HG03139 (cell line): ENCODE measurements around the gene ARHGEF35.
A peak's percentile ranks its signal among the peaks of the same experiment; 100 is the strongest.
"Not testable (repeated sequence)": the region's sequence is repeated elsewhere in the genome, so short reads cannot be mapped to it uniquely, and the experiment has no call there.

Experiments used
- ATAC-seq: cut with Tn5 transposase; IDR thresholded peaks from one replicate; pipeline ENCODE4 v1.9.1; 2021; ENCODE audit not compliant: unreplicated experiment

Gene ARHGEF35

GRCh38 chr7:144195212-144195872, at the start of gene ARHGEF35:
Gene ARHGEF35, minus strand, starts transcription at chr7:144195833. Its CDS starts 7,450 bp downstream, at chr7:144188383.
- ATAC-seq = peak; percentile 64

GRCh38 chr7:144245372-144245771, 49.7 kb upstream of the ARHGEF35 start:
- not testable (repeated sequence) for ATAC-seq

- ATAC-seq = not testable (repeated sequence)
These were observed 43.7 kb upstream of the ARHGEF35 start, which contains the start of gene OR2A42 for GRCh38 chr7:144239365-144239764. Gene OR2A42, minus strand, starts transcription at chr7:144239605. Its CDS starts 6,762 bp downstream, at chr7:144232843.

GRCh38 chr7:144238530-144239082, 43.0 kb upstream of the ARHGEF35 start:
- ATAC-seq = not testable (repeated sequence)

GRCh38 chr7:144233039-144233438, 37.4 kb upstream of the ARHGEF35 start:
- not testable (repeated sequence) for ATAC-seq

- not testable (repeated sequence) for ATAC-seq
These were observed 35.4 kb upstream of the ARHGEF35 start for GRCh38 chr7:144231027-144231426.

GRCh38 chr7:144228810-144229209, 33.2 kb upstream of the ARHGEF35 start:
- ATAC-seq = not testable (repeated sequence)

- not testable (repeated sequence) for ATAC-seq
These were observed 31.2 kb upstream of the ARHGEF35 start for GRCh38 chr7:144226866-144227265.

- ATAC-seq = not testable (repeated sequence)
These were observed 28.0 kb upstream of the ARHGEF35 start for GRCh38 chr7:144223675-144224074.

GRCh38 chr7:144220531-144220930, 24.9 kb upstream of the ARHGEF35 start:
- ATAC-seq = not testable (repeated sequence)

- ATAC-seq = not testable (repeated sequence)
These were observed 23.5 kb upstream of the ARHGEF35 start for GRCh38 chr7:144219149-144219548.

GRCh38 chr7:144218581-144218980, 22.9 kb upstream of the ARHGEF35 start:
- ATAC-seq = not testable (repeated sequence)

GRCh38 chr7:144217200-144217599, 21.6 kb upstream of the ARHGEF35 start:
- not testable (repeated sequence) for ATAC-seq

GRCh38 chr7:144205306-144205705, 9.7 kb upstream of the ARHGEF35 start:
- ATAC-seq = not testable (repeated sequence)

GRCh38 chr7:144203086-144203485, 7.5 kb upstream of the ARHGEF35 start:
- ATAC-seq = not testable (repeated sequence)

GRCh38 chr7:144201978-144202377, 6.3 kb upstream of the ARHGEF35 start:
- ATAC-seq = peak; percentile 24

- not testable (repeated sequence) for ATAC-seq
These were observed 3.3 kb upstream of the ARHGEF35 start for GRCh38 chr7:144198934-144199333.

- not testable (repeated sequence) for ATAC-seq
These were observed 1.2 kb downstream of the ARHGEF35 start for GRCh38 chr7:144194453-144194852.

GRCh38 chr7:144193782-144194181, 1.9 kb downstream of the ARHGEF35 start:
- not testable (repeated sequence) for ATAC-seq

- ATAC-seq = not testable (repeated sequence)
These were observed 7.0 kb downstream of the ARHGEF35 start for GRCh38 chr7:144188578-144189171.

- not testable (repeated sequence) for ATAC-seq
These were observed 7.8 kb downstream of the ARHGEF35 start for GRCh38 chr7:144187848-144188247.

GRCh38 chr7:144183166-144183565, 12.5 kb downstream of the ARHGEF35 start, which contains the start of gene CTAGE4:
Gene CTAGE4, plus strand, starts transcription at chr7:144183466. Its CDS starts 38 bp downstream, at chr7:144183504.
- ATAC-seq = not testable (repeated sequence)
